Endothelial cell (in vitro differentiated cells): ENCODE data around the gene VPS41. TPM values are rescaled to one million over a fixed set of nuclear protein-coding genes. Genes with fewer than 3 reads are reported as not detected.

Source experiments
- DNase-seq: peaks from one replicate; pipeline ENCODE4 v3.0.0; 2021; ENCODE audit warnings: low spot score
- H3K27ac Mint-ChIP-seq: one replicate; pipeline ENCODE4 v1.8.0; 2021; ENCODE audit warnings: mixed read lengths, inconsistent platforms; ENCODE audit not compliant: unreplicated experiment
- H3K27me3 Mint-ChIP-seq: one replicate; pipeline ENCODE4 v1.8.0; 2021; ENCODE audit warnings: mild to moderate bottlenecking, moderate library complexity, mixed read lengths, inconsistent platforms; ENCODE audit not compliant: unreplicated experiment
- H3K36me3 Mint-ChIP-seq: one replicate; pipeline ENCODE4 v1.8.0; 2021; ENCODE audit warnings: mild to moderate bottlenecking, low read depth, mixed read lengths, inconsistent platforms; ENCODE audit not compliant: unreplicated experiment
- H3K4me1 Mint-ChIP-seq: one replicate; pipeline ENCODE4 v1.8.0; 2021; ENCODE audit warnings: mild to moderate bottlenecking, mixed read lengths, inconsistent platforms; ENCODE audit not compliant: unreplicated experiment
- H3K4me3 Mint-ChIP-seq: one replicate; pipeline ENCODE4 v1.8.0; 2021; ENCODE audit warnings: mild to moderate bottlenecking, mixed read lengths, inconsistent platforms; ENCODE audit not compliant: unreplicated experiment
- H3K9me3 Mint-ChIP-seq: one replicate; pipeline ENCODE4 v1.8.0; 2021; ENCODE audit warnings: mixed read lengths, inconsistent platforms; ENCODE audit not compliant: unreplicated experiment
- total RNA-seq: library from RNA; stranded (reverse); fragmentation: NEBNext Ultra II Directional; extraction: Animal tissue kit (Norgen Biotek cat#: 25700); gene quantifications from one replicate; pipeline ENCODE4 v1.2.1, GENCODE V29; 2021; ENCODE audit not compliant: unreplicated experiment
- TF ChIP-seq, protein P1 (sequence below): fragments of 200-600 bp; sonication (generic); IDR thresholded peaks from one replicate; pipeline ENCODE4 v1.5.0; 2021; ENCODE audit warnings: antibody characterized with exemption; ENCODE audit not compliant: unreplicated experiment

VPS41 gene
- total RNA-seq, 1 donor from 2014 or later, result 104 TPM

GRCh38 chr7:38822549-38822948 lies 86.4 kb downstream of the VPS41 start:
- Mint-ChIP-seq H3K4me1 (no peaks in the 10 kb centered on the region), H3K27me3 (no peaks in the 10 kb centered on the region), H3K36me3 (no peaks in the 10 kb centered on the region), H3K27ac (no peak overlapping the region), H3K9me3 (no peaks in the 10 kb centered on the region), H3K4me3 (no peak overlapping the region)
- DNase-seq, result no peak
- TF ChIP-seq, protein P1, sequence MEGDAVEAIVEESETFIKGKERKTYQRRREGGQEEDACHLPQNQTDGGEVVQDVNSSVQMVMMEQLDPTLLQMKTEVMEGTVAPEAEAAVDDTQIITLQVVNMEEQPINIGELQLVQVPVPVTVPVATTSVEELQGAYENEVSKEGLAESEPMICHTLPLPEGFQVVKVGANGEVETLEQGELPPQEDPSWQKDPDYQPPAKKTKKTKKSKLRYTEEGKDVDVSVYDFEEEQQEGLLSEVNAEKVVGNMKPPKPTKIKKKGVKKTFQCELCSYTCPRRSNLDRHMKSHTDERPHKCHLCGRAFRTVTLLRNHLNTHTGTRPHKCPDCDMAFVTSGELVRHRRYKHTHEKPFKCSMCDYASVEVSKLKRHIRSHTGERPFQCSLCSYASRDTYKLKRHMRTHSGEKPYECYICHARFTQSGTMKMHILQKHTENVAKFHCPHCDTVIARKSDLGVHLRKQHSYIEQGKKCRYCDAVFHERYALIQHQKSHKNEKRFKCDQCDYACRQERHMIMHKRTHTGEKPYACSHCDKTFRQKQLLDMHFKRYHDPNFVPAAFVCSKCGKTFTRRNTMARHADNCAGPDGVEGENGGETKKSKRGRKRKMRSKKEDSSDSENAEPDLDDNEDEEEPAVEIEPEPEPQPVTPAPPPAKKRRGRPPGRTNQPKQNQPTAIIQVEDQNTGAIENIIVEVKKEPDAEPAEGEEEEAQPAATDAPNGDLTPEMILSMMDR, result no peak

GRCh38 chr7:38820571-38820970 lies 88.4 kb downstream of the VPS41 start:
- Mint-ChIP-seq H3K9me3 (no peaks in the 10 kb centered on the region), H3K27ac (no peak overlapping the region), H3K27me3 (no peaks in the 10 kb centered on the region), H3K36me3 (peaks cover 11% of the 10 kb centered on the region), H3K4me1 (no peaks in the 10 kb centered on the region), H3K4me3 (no peak overlapping the region)
- TF ChIP-seq, protein P1, result no peak
- DNase-seq, result no peak

- TF ChIP-seq, protein P1, result no peak
Observed at GRCh38 chr7:38819463-38819862, 89.5 kb downstream of the VPS41 start.

DNA sequence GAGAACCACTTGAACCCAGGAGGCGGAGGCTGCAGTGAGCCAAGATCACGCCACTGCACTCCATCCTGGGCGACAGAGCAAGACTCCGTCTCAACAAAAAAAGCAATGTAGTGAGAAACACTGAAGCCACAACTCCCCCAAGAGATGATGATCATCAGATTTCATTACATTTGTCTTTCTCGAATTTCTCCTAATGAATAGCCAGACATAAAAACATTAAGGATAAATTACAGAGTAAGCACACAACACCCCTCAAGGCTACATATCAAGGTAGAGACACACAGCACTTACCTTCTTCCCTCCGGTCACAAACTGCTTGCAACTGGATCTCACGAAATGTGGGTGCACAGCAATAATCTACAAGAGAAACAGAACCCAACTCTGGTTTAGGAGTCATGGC lies 91.5 kb downstream of the VPS41 start:
- no peak for DNase-seq
- Mint-ChIP-seq H3K4me3 (no peak overlapping the region), H3K27ac (no peak overlapping the region), H3K4me1 (no peaks in the 10 kb centered on the region), H3K27me3 (no peaks in the 10 kb centered on the region), H3K36me3 (peaks cover 18% of the 10 kb centered on the region), H3K9me3 (no peaks in the 10 kb centered on the region)
- TF ChIP-seq, protein P1, result no peak

More at GRCh38 chr7:38819463-38819862, 89.5 kb downstream of the VPS41 start:
- H3K4me3 Mint-ChIP-seq, result no peak overlapping the region
- no peaks in the 10 kb centered on the region for H3K9me3 Mint-ChIP-seq
- H3K4me1 Mint-ChIP-seq, result no peaks in the 10 kb centered on the region
- no peaks in the 10 kb centered on the region for H3K27me3 Mint-ChIP-seq
- no peak overlapping the region for H3K27ac Mint-ChIP-seq
- DNase-seq, result no peak
- peaks cover 18% of the 10 kb centered on the region for H3K36me3 Mint-ChIP-seq

- H3K27ac Mint-ChIP-seq, result no peak overlapping the region
- H3K9me3 Mint-ChIP-seq, result no peaks in the 10 kb centered on the region
- no peak overlapping the region for H3K4me3 Mint-ChIP-seq
- no peak for DNase-seq
- TF ChIP-seq, protein P1, result no peak
- peaks cover 18% of the 10 kb centered on the region for H3K36me3 Mint-ChIP-seq
- H3K27me3 Mint-ChIP-seq, result no peaks in the 10 kb centered on the region
- H3K4me1 Mint-ChIP-seq, result no peaks in the 10 kb centered on the region
Observed at GRCh38 chr7:38813768-38814167, 95.2 kb downstream of the VPS41 start.
